ENCODE measurements around the gene MAN1A1.

- TF ChIP-seq POLR2A (IDR thresholded peaks at IDR 0.05; ENCODE audit: low read length): no peak
- TF ChIP-seq GATA1 (IDR thresholded peaks at IDR 0.05; ENCODE audit: low read depth, low read length): no peak
Measured at GRCh38 chr6:119353696-119354095, 4.1 kb upstream of the MAN1A1 start.

All from erythroblast (primary cell).